Panc1 (cell line): Measurements from ENCODE around the gene LANCL1. TPM values are rescaled to one million over a fixed set of nuclear protein-coding genes. Genes with fewer than 3 reads are reported as not detected.

Experiments used
- ATAC-seq: fragments of 200-7000 bp; cut with Tn5 transposase; 2 replicates; pipeline ENCODE4 v1.9.1; 2020; ENCODE audit warnings: mild to moderate bottlenecking, moderate library complexity
- BruUV-seq: library from RNA; stranded (reverse); fragments of 400-500 nt; replicated peaks from 2 replicates; lab custom pipeline; 2021; lab: Mats Ljungman, UMichigan
- CTCF ChIA-PET: fragments of 300-600 bp; sonication (Branson Sonifier 250); formaldehyde crosslinking; loops from one replicate; lab custom pipeline; 2022; ENCODE audit warnings: antibody characterized with exemption; lab: Charles Lee
- POLR2A ChIA-PET: fragments of 300-600 bp; sonication (Branson Sonifier 250); formaldehyde crosslinking; loops from one replicate; lab custom pipeline; 2022; ENCODE audit warnings: antibody characterized with exemption; lab: Charles Lee
- DNase-seq: peaks from one replicate; pipeline ENCODE4 v3.0.0-alpha.2; 2010; ENCODE audit warnings: low read depth, low spot score
- H3K27ac ChIP-seq: 2 replicates; pipeline ENCODE4 v1.5.1; 2011; ENCODE audit warnings: mild to moderate bottlenecking, low read length, inconsistent platforms
- H3K27me3 ChIP-seq: fragments of 200-500 bp; sonication (Bioruptor generic); 2 replicates; pipeline ENCODE4 v1.6.0; 2014; ENCODE audit warnings: low read length, inconsistent platforms; ENCODE audit not compliant: control insufficient read depth, insufficient read depth
- H3K36me3 ChIP-seq: fragments of 200-500 bp; sonication (Bioruptor generic); 2 replicates; pipeline ENCODE4 v1.5.1; 2014; ENCODE audit warnings: inconsistent platforms, mild to moderate bottlenecking, low read length, moderate library complexity; ENCODE audit not compliant: control insufficient read depth, insufficient read depth
- H3K4me1 ChIP-seq: 2 replicates; pipeline ENCODE4 v1.5.1; 2011; ENCODE audit warnings: inconsistent platforms, mild to moderate bottlenecking, low read length, moderate library complexity; ENCODE audit not compliant: control insufficient read depth, insufficient read depth
- H3K4me3 ChIP-seq, 2 experiments: 2 replicates each; pipeline ENCODE4 v1.5.1; 2011 to 2012; ENCODE audit warnings: low read depth in 2 of 2, low read length in 2 of 2, mild to moderate bottlenecking in 2 of 2, inconsistent platforms in 1 of 2, moderate library complexity in 1 of 2
- H3K9me3 ChIP-seq: fragments of 200-500 bp; sonication (Bioruptor generic); 2 replicates; pipeline ENCODE4 v1.5.1; 2014; ENCODE audit warnings: low read depth, mild to moderate bottlenecking, inconsistent platforms, low read length, moderate library complexity; ENCODE audit not compliant: control insufficient read depth, insufficient read depth
- CTCF ChIP-seq: fragments of 450-650 bp; IDR thresholded peaks from 2 replicates; pipeline ENCODE4 v1.5.1; 2017; ENCODE audit warnings: mild to moderate bottlenecking
- POLR2AphosphoS5 ChIP-seq: IDR thresholded peaks from 2 replicates; pipeline ENCODE4 v1.6.1; 2012; ENCODE audit warnings: mild to moderate bottlenecking, low read depth, low read length, moderate library complexity
- REST ChIP-seq, 2 experiments: IDR thresholded peaks; 2 replicates each; pipeline ENCODE4 v1.6.1; 2011 to 2012; ENCODE audit warnings: low read depth in 2 of 2, control low read depth in 1 of 2, low read length in 1 of 2, mild to moderate bottlenecking in 1 of 2, moderate library complexity in 1 of 2; ENCODE audit not compliant: insufficient read depth in 1 of 2
- SIN3A ChIP-seq: IDR thresholded peaks from 2 replicates; pipeline ENCODE4 v1.6.1; 2012; ENCODE audit warnings: low read depth, mild to moderate bottlenecking, low read length, moderate library complexity, borderline replicate concordance; ENCODE audit not compliant: insufficient read depth
- TCF7L2 ChIP-seq: IDR thresholded peaks from 2 replicates; pipeline ENCODE4 v1.6.1; 2011; ENCODE audit warnings: mild to moderate bottlenecking, low read depth, low read length, inconsistent platforms
- in situ Hi-C: cut with HindIII; loops from 2 replicates; pipeline ENCODE4 v1.10.0; 2016; ENCODE audit warnings: low sequenced_read_pairs, low pct_unique_long_range_greater_than_20kb
- intact Hi-C: fragments of 100-400 bp; cut with micrococcal nuclease; formaldehyde crosslinking; loops from one replicate; pipeline ENCODE4 v1.10.0; 2022; ENCODE audit not compliant: unreplicated experiment
- total RNA-seq: library from RNA; stranded (reverse); gene quantifications from one replicate; pipeline ENCODE4 v1.2.1, GENCODE V29; 2021; ENCODE audit not compliant: unreplicated experiment

LANCL1 gene
- total RNA-seq, 1 experiment from 2014 or later = 42.8 TPM

- BruUV-seq = no TSS peak
- in situ Hi-C loops = no loop called here
- TF ChIP-seq SIN3A (no peak), POLR2AphosphoS5 (no peak), REST (IDR thresholded peaks at IDR 0.05; ENCODE audit: insufficient read depth in 1 of 2, low read depth in 2 of 2, low read length in 1 of 2) (no peak), CTCF (no peak), TCF7L2 (no peak)
- ATAC-seq = no peak
- Histone ChIP-seq H3K27ac (no peak overlapping the region), H3K4me1 (no peaks in the 10 kb centered on the region), H3K9me3 (no peaks in the 10 kb centered on the region), H3K27me3 (no peaks in the 10 kb centered on the region), H3K4me3 (no peak overlapping the region), H3K36me3 (no peaks in the 10 kb centered on the region)
- POLR2A ChIA-PET = no interaction called here
- CTCF ChIA-PET = no interaction called here
- no peak for DNase-seq
- intact Hi-C loops = no loop called here
Measured at GRCh38 chr2:210519594-210519993, 43.0 kb upstream of the LANCL1 start.

- CTCF ChIA-PET = interaction anchor here (1.1 kb wide), 1 partner anchor 14 kb away, joined by 3 read pairs; no protein-coding TSS in a partner anchor
- Histone ChIP-seq H3K9me3 (no peaks in the 10 kb centered on the region), H3K27ac (no peak overlapping the region), H3K27me3 (no peaks in the 10 kb centered on the region), H3K36me3 (no peaks in the 10 kb centered on the region), H3K4me1 (no peaks in the 10 kb centered on the region), H3K4me3 (no peak overlapping the region)
- ATAC-seq = no peak
- in situ Hi-C loops = no loop called here
- intact Hi-C loops = no loop called here
- BruUV-seq = no TSS peak
- DNase-seq = no peak
- POLR2A ChIA-PET = no interaction called here
- TF ChIP-seq POLR2AphosphoS5 = no peak
- TF ChIP-seq CTCF = no peak
- no peak for TF ChIP-seq REST (IDR thresholded peaks at IDR 0.05; ENCODE audit: insufficient read depth in 1 of 2, low read depth in 2 of 2, low read length in 1 of 2)
Measured at GRCh38 chr2:210517264-210517663, 40.7 kb upstream of the LANCL1 start.
